PC-9 (cell line): Measurements from ENCODE around the gene MIEF1.

Source experiments
- CTCF ChIP-seq: fragments of 200-600 bp; sonication (generic); conservative IDR thresholded peaks from 2 replicates; pipeline ENCODE4 v1.6.1; 2017; ENCODE audit warnings: mixed run types, antibody characterized with exemption, mild to moderate bottlenecking, moderate library complexity
- EZH2 ChIP-seq: fragments of 200-600 bp; sonication (generic); IDR thresholded peaks from 2 replicates; pipeline ENCODE4 v1.8.0; 2017; ENCODE audit warnings: antibody characterized with exemption, low read depth

- no peak for TF ChIP-seq CTCF
- no peak for TF ChIP-seq EZH2
These were observed 22.9 kb downstream of the MIEF1 start for GRCh38 chr22:39524753-39525657.
